Cardiac muscle cell (in vitro differentiated cells and primary cell): ENCODE data around the gene TMEM138. TPM values are rescaled to one million over a fixed set of nuclear protein-coding genes. Genes with fewer than 3 reads are reported as not detected.

ENCODE experiments used
- DNase-seq, 2 donors: peaks; one replicate each; pipeline versions ENCODE4 v3.0.0 to v3.0.0-alpha.2; 2010 to 2017; ENCODE audit warnings: low read depth in 1 of 2, low spot score in 1 of 2
- H3K27ac ChIP-seq: fragments of 200-600 bp; sonication (generic); 2 replicates; pipeline ENCODE4 v1.5.1; 2016
- H3K27me3 ChIP-seq: fragments of 200-600 bp; sonication (generic); 2 replicates; pipeline ENCODE4 v1.6.0; 2016; ENCODE audit warnings: control low read depth
- H3K36me3 ChIP-seq: fragments of 200-600 bp; sonication (generic); 2 replicates; pipeline ENCODE4 v1.5.1; 2016; ENCODE audit warnings: control low read depth
- H3K4me1 ChIP-seq: fragments of 200-600 bp; sonication (generic); 2 replicates; pipeline ENCODE4 v1.8.1; 2017; ENCODE audit warnings: low read depth, mild to moderate bottlenecking, mixed run types
- H3K4me3 ChIP-seq: fragments of 200-600 bp; sonication (generic); 2 replicates; pipeline ENCODE4 v1.5.1; 2016; ENCODE audit warnings: mild to moderate bottlenecking
- H3K9me3 ChIP-seq: fragments of 200-600 bp; sonication (generic); 2 replicates; pipeline ENCODE4 v1.5.1; 2017; ENCODE audit warnings: low read depth, mild to moderate bottlenecking, control low read depth
- CTCF ChIP-seq: IDR thresholded peaks from 2 replicates; pipeline ENCODE4 v1.5.1; 2012; ENCODE audit warnings: low read depth, mild to moderate bottlenecking, low read length
- polyA plus RNA-seq: library from polyadenylated mRNA; unstranded; fragments of >200 nt; fragmentation: Nextera tagmentation; extraction: Ambion mirVana; gene quantifications from 2 replicates; pipeline ENCODE4 v1.2.1, GENCODE V29; 2016
- total RNA-seq: library from RNA; depleted of rRNA; stranded (reverse); fragments of >200 nt; gene quantifications from 2 replicates; pipeline ENCODE4 v1.2.3, GENCODE V29; 2016

TMEM138 gene
- total and polyA plus RNA-seq, 2 experiments from 2014 or later: 25.0 to 25.2 TPM

- H3K9me3 ChIP-seq: no peaks in the 10 kb centered on the region
- DNase-seq: no peak
- no peak overlapping the region for H3K27ac ChIP-seq
- no peaks in the 10 kb centered on the region for H3K27me3 ChIP-seq
- H3K36me3 ChIP-seq: no peaks in the 10 kb centered on the region
- no peak overlapping the region for H3K4me3 ChIP-seq
- H3K4me1 ChIP-seq: peaks cover 9% of the 10 kb centered on the region
- TF ChIP-seq CTCF: no peak
Observed at GRCh38 chr11:61356706-61357105, 5.5 kb upstream of the TMEM138 start.

GRCh38 chr11:61357233-61357893, 4.8 kb upstream of the TMEM138 start:
- no peak overlapping the region for H3K4me3 ChIP-seq

GRCh38 chr11:61357894-61358239, 4.3 kb upstream of the TMEM138 start:
- DNase-seq: no peak
- Histone ChIP-seq H3K4me3 (no peak overlapping the region), H3K4me1 (peaks cover 9% of the 10 kb centered on the region), H3K27ac (no peak overlapping the region), H3K36me3 (no peaks in the 10 kb centered on the region), H3K27me3 (no peaks in the 10 kb centered on the region), H3K9me3 (no peaks in the 10 kb centered on the region)
- no peak for TF ChIP-seq CTCF

More at GRCh38 chr11:61357233-61357893, 4.8 kb upstream of the TMEM138 start:
- Histone ChIP-seq H3K27me3 (no peaks in the 10 kb centered on the region), H3K36me3 (no peaks in the 10 kb centered on the region), H3K4me1 (peaks cover 9% of the 10 kb centered on the region), H3K9me3 (no peaks in the 10 kb centered on the region), H3K27ac (no peak overlapping the region)
- no peak for TF ChIP-seq CTCF
- DNase-seq: no peak

GRCh38 chr11:61358566-61358965, 3.6 kb upstream of the TMEM138 start:
- Histone ChIP-seq H3K27ac (no peak overlapping the region), H3K9me3 (no peaks in the 10 kb centered on the region), H3K4me3 (no peak overlapping the region), H3K27me3 (no peaks in the 10 kb centered on the region), H3K36me3 (no peaks in the 10 kb centered on the region), H3K4me1 (peaks cover 9% of the 10 kb centered on the region)
- TF ChIP-seq CTCF: no peak
- DNase-seq: no peak

- Histone ChIP-seq H3K36me3 (peaks cover 7% of the 10 kb centered on the region), H3K4me1 (peaks cover 9% of the 10 kb centered on the region), H3K27ac (no peak overlapping the region), H3K9me3 (no peaks in the 10 kb centered on the region), H3K27me3 (no peaks in the 10 kb centered on the region), H3K4me3 (no peak overlapping the region)
- no peak for TF ChIP-seq CTCF
- no peak for DNase-seq
Observed at GRCh38 chr11:61359516-61359915, 2.7 kb upstream of the TMEM138 start.
